A673 (cell line): ENCODE measurements around the gene IGSF21.

Experiments used
- EZH2 ChIP-seq: fragments of 200-600 bp; sonication (generic); IDR thresholded peaks from 2 replicates; pipeline ENCODE4 v1.6.1; 2017; ENCODE audit warnings: borderline replicate concordance, low read depth, mild to moderate bottlenecking, mixed read lengths, antibody characterized with exemption, low read length; ENCODE audit not compliant: poor library complexity, severe bottlenecking
- TF ChIP-seq, protein P1 (sequence below): fragments of 300-800, 200-600 bp; sonication (generic); conservative IDR thresholded peaks from 2 replicates; pipeline ENCODE4 v1.5.1; 2017; ENCODE audit warnings: low read depth, mild to moderate bottlenecking, antibody characterized with exemption, low read length, moderate library complexity, mixed read lengths

- TF ChIP-seq, protein P1, sequence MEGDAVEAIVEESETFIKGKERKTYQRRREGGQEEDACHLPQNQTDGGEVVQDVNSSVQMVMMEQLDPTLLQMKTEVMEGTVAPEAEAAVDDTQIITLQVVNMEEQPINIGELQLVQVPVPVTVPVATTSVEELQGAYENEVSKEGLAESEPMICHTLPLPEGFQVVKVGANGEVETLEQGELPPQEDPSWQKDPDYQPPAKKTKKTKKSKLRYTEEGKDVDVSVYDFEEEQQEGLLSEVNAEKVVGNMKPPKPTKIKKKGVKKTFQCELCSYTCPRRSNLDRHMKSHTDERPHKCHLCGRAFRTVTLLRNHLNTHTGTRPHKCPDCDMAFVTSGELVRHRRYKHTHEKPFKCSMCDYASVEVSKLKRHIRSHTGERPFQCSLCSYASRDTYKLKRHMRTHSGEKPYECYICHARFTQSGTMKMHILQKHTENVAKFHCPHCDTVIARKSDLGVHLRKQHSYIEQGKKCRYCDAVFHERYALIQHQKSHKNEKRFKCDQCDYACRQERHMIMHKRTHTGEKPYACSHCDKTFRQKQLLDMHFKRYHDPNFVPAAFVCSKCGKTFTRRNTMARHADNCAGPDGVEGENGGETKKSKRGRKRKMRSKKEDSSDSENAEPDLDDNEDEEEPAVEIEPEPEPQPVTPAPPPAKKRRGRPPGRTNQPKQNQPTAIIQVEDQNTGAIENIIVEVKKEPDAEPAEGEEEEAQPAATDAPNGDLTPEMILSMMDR, result no peak
- no peak for TF ChIP-seq EZH2
Observed at GRCh38 chr1:18343581-18343980, 236.0 kb downstream of the IGSF21 start.
